BJ (cell line): ENCODE results near the gene DCAF6. TPM values are rescaled to one million over a fixed set of nuclear protein-coding genes. Genes with fewer than 3 reads are reported as not detected.

Source experiments
- CTCF ChIA-PET: fragments of 350-600 bp; formaldehyde crosslinking; extraction: SDS; loops from one replicate; lab custom pipeline; 2021; ENCODE audit warnings: antibody characterized with exemption, inconsistent platforms; lab: Yijun Ruan, JAX
- POLR2A ChIA-PET: fragments of 300-600 bp; sonication (Branson Sonifier 250); formaldehyde crosslinking; extraction: SDS; loops from one replicate; lab custom pipeline; 2021; ENCODE audit warnings: antibody characterized with exemption; lab: Charles Lee
- DNase-seq: peaks from one replicate; pipeline ENCODE4 v3.0.0-alpha.2; 2011; ENCODE audit warnings: low read depth
- H3K27me3 ChIP-seq: 2 replicates; pipeline ENCODE4 v1.6.0; 2011; ENCODE audit warnings: low read length; ENCODE audit not compliant: control insufficient read depth, insufficient read depth
- H3K36me3 ChIP-seq: 2 replicates; pipeline ENCODE4 v1.5.1; 2011; ENCODE audit warnings: low read length; ENCODE audit not compliant: control insufficient read depth, insufficient read depth
- H3K4me3 ChIP-seq: 2 replicates; pipeline ENCODE4 v1.5.1; 2011; ENCODE audit warnings: low read depth, mild to moderate bottlenecking, control low read depth, low read length
- polyA plus RNA-seq: library from polyadenylated mRNA; depleted of rRNA; stranded (reverse); fragments of >200 nt; gene quantifications from 2 replicates; pipeline ENCODE4 v1.2.3, GENCODE V29; 2011
- TF ChIP-seq, protein P1 (sequence below): IDR thresholded peaks from 2 replicates; pipeline ENCODE4 v1.5.1; 2011; ENCODE audit warnings: low read depth, mild to moderate bottlenecking, control low read depth, inconsistent platforms, low read length, moderate library complexity; ENCODE audit not compliant: insufficient read depth

DCAF6 gene
- polyA plus RNA-seq, 1 experiment = 50.8 TPM

GRCh38 chr1:168096296-168097165 is 160.0 kb downstream of the DCAF6 start:
- Histone ChIP-seq H3K27me3 (no peaks in the 10 kb centered on the region), H3K36me3 (peaks cover 8% of the 10 kb centered on the region), H3K4me3 (no peak overlapping the region)
- DNase-seq = no peak
- ChIA-PET CTCF (interaction anchor here (0.9 kb wide), 1 partner anchor 11 kb away, joined by 4 read pairs; no protein-coding TSS in a partner anchor), POLR2A (no interaction called here)
- TF ChIP-seq, protein P1, sequence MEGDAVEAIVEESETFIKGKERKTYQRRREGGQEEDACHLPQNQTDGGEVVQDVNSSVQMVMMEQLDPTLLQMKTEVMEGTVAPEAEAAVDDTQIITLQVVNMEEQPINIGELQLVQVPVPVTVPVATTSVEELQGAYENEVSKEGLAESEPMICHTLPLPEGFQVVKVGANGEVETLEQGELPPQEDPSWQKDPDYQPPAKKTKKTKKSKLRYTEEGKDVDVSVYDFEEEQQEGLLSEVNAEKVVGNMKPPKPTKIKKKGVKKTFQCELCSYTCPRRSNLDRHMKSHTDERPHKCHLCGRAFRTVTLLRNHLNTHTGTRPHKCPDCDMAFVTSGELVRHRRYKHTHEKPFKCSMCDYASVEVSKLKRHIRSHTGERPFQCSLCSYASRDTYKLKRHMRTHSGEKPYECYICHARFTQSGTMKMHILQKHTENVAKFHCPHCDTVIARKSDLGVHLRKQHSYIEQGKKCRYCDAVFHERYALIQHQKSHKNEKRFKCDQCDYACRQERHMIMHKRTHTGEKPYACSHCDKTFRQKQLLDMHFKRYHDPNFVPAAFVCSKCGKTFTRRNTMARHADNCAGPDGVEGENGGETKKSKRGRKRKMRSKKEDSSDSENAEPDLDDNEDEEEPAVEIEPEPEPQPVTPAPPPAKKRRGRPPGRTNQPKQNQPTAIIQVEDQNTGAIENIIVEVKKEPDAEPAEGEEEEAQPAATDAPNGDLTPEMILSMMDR = no peak

- ChIA-PET CTCF (interaction anchor here (1.0 to 2.2 kb wide), 2 partner anchors 14 to 16 kb away, joined by 4 to 6 read pairs; no protein-coding TSS in a partner anchor), POLR2A (no interaction called here)
- Histone ChIP-seq H3K4me3 (no peak overlapping the region), H3K27me3 (no peaks in the 10 kb centered on the region), H3K36me3 (peaks cover 6% of the 10 kb centered on the region; the same call in 1 of the 2 replicates)
- TF ChIP-seq, protein P1 = no peak
- DNase-seq = no peak
These were observed 161.5 kb downstream of the DCAF6 start for GRCh38 chr1:168097921-168098528.

- Histone ChIP-seq H3K36me3 (peaks cover 5% of the 10 kb centered on the region), H3K4me3 (no peak overlapping the region), H3K27me3 (no peaks in the 10 kb centered on the region)
- ChIA-PET CTCF (interaction anchor here (1.0 to 2.2 kb wide), 3 partner anchors 13 to 17 kb away, joined by 3 to 6 read pairs (median 4); no protein-coding TSS in a partner anchor), POLR2A (no interaction called here)
- TF ChIP-seq, protein P1 = no peak
- no peak for DNase-seq
These were observed 162.2 kb downstream of the DCAF6 start for GRCh38 chr1:168098534-168099320.

DNA sequence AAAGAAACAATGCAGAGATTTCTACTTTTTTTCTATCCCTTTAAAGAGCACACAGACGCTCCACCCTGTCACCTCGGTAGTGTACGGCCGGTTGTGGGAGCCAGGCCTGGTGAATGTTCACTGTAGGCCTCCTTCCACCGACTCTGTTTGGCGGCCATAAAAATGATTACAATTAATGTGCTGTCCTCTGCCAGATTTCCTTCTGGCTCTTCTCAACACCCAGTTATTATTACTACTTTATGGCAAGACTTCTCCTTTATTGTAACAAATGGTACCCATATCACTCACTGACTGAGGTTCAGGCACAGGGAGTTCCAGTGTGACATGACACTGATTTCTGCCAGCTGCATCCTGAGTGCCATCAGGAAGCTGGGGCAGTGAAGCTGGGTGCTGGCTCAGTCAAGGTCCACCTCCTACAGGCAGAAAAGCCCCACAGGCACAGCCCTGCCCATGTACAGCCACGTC is 162.9 kb downstream of the DCAF6 start:
- TF ChIP-seq, protein P1 = no peak
- Histone ChIP-seq H3K27me3 (no peaks in the 10 kb centered on the region), H3K36me3 (peaks cover 5% of the 10 kb centered on the region), H3K4me3 (no peak overlapping the region)
- DNase-seq = no peak
- CTCF ChIA-PET = interaction anchor here (1.0 to 2.2 kb wide), 2 partner anchors 14 to 17 kb away, joined by 3 to 6 read pairs; no protein-coding TSS in a partner anchor
- POLR2A ChIA-PET = no interaction called here
